Nephron (organoid): Measurements from ENCODE around the gene OSBPL3.

Experiments
- H3K27ac Mint-ChIP-seq, 3 experiments: 2 replicates each; pipeline ENCODE4 v1.8.0; 2020; ENCODE audit warnings: mixed read lengths in 3 of 3, mild to moderate bottlenecking in 2 of 3, moderate library complexity in 1 of 3
- H3K27me3 Mint-ChIP-seq: 2 replicates; pipeline ENCODE4 v1.8.0; 2021; ENCODE audit warnings: low read depth, mild to moderate bottlenecking, moderate library complexity, mixed read lengths
- H3K36me3 Mint-ChIP-seq: 2 replicates; pipeline ENCODE4 v1.8.0; 2020; ENCODE audit warnings: low read depth, mixed read lengths
- H3K4me1 Mint-ChIP-seq: 2 replicates; pipeline ENCODE4 v1.8.0; 2020; ENCODE audit warnings: mixed read lengths
- H3K4me3 Mint-ChIP-seq, 3 experiments: 2 replicates each; pipeline ENCODE4 v1.8.0; 2020; ENCODE audit warnings: mild to moderate bottlenecking in 3 of 3, mixed read lengths in 3 of 3, moderate library complexity in 2 of 3
- H3K9me3 Mint-ChIP-seq: 2 replicates; pipeline ENCODE4 v1.8.0; 2020; ENCODE audit warnings: mixed read lengths
- TF ChIP-seq, protein P1 (sequence below), 3 experiments: fragments of 200-600 bp; sonication (generic); IDR thresholded peaks; one replicate each; pipeline ENCODE4 v1.5.0; 2021; ENCODE audit warnings: antibody characterized with exemption in 3 of 3; ENCODE audit not compliant: unreplicated experiment in 3 of 3

Gene OSBPL3

GRCh38 chr7:24978843-24979469 lies 1.0 kb downstream of the OSBPL3 start:
- peaks cover 26% of the 10 kb centered on the region for H3K4me1 Mint-ChIP-seq

DNA sequence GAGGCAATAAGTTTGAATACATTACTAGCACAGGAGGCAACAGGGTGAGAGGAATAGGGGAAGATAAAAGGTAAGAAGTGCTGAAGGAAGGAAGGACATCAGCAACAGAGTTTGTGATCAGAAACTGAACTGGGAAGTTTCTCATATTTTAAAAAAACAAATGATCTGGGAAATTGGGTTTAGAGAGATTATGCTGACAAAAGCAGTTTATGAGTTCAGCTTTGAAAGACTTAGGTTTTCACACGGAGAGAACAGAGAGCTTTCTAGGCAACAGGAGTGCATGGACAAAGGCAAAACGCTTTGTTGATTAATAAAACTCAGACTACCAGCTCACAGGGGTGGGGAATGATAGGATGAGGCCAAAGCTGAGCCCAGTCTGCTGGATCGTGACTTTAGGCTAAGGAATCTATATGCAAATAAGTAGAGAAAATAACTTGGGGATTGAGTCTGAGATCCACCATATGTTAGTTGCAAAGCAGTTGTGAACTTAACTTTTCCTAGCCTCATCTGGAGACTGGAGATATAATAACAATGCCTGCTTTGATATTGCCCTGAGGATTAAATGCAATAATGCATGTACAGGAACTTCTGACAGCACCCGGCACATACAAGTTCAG lies 4.2 kb downstream of the OSBPL3 start:
- TF ChIP-seq, protein P1, sequence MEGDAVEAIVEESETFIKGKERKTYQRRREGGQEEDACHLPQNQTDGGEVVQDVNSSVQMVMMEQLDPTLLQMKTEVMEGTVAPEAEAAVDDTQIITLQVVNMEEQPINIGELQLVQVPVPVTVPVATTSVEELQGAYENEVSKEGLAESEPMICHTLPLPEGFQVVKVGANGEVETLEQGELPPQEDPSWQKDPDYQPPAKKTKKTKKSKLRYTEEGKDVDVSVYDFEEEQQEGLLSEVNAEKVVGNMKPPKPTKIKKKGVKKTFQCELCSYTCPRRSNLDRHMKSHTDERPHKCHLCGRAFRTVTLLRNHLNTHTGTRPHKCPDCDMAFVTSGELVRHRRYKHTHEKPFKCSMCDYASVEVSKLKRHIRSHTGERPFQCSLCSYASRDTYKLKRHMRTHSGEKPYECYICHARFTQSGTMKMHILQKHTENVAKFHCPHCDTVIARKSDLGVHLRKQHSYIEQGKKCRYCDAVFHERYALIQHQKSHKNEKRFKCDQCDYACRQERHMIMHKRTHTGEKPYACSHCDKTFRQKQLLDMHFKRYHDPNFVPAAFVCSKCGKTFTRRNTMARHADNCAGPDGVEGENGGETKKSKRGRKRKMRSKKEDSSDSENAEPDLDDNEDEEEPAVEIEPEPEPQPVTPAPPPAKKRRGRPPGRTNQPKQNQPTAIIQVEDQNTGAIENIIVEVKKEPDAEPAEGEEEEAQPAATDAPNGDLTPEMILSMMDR (IDR thresholded peaks at IDR 0.05; ENCODE audit: unreplicated experiment in 3 of 3) = no peak
- no peaks in the 10 kb centered on the region for H3K36me3 Mint-ChIP-seq
- H3K4me3 Mint-ChIP-seq = peak overlapping the region in 1 of 3 experiments; percentile 44
- H3K27ac Mint-ChIP-seq = peak overlapping the region in 1 of 3 experiments; percentile 6
- H3K9me3 Mint-ChIP-seq = no peaks in the 10 kb centered on the region
- H3K4me1 Mint-ChIP-seq = peaks cover 12% of the 10 kb centered on the region
- H3K27me3 Mint-ChIP-seq = peaks cover 40% of the 10 kb centered on the region

More at GRCh38 chr7:24978843-24979469, 1.0 kb downstream of the OSBPL3 start:
- TF ChIP-seq, protein P1 (IDR thresholded peaks at IDR 0.05; ENCODE audit: unreplicated experiment in 3 of 3) = no peak
- H3K27me3 Mint-ChIP-seq = peaks cover 72% of the 10 kb centered on the region
- no peaks in the 10 kb centered on the region for H3K9me3 Mint-ChIP-seq
- peak overlapping the region; percentile 89 to 93 (median 91) for H3K4me3 Mint-ChIP-seq
- no peaks in the 10 kb centered on the region for H3K36me3 Mint-ChIP-seq
- peak overlapping the region; percentile 20 to 54 (median 29) for H3K27ac Mint-ChIP-seq

DNA sequence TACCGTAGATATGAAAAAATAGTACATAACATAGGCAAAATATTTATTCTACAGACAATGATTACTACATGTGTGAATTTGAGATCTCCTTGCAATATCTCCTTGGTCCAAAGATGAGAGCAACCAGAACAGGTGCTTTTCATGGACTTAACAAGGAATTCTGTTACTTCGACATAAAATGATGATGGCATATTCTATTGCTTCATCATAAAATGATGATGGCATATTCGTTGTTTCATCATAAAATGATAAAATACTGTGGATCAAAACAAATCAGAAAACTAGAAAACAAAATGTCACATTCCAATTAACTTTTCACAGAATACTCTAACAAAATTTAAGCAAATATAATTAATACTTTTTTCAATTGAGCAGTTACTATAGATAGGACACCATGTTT lies 4.8 kb downstream of the OSBPL3 start:
- Mint-ChIP-seq H3K36me3 (no peaks in the 10 kb centered on the region), H3K4me1 (peaks cover 6% of the 10 kb centered on the region), H3K4me3 (no peak overlapping the region), H3K9me3 (no peaks in the 10 kb centered on the region), H3K27ac (no peak overlapping the region), H3K27me3 (peaks cover 34% of the 10 kb centered on the region)
- TF ChIP-seq, protein P1 (IDR thresholded peaks at IDR 0.05; ENCODE audit: unreplicated experiment in 3 of 3) = no peak

- Mint-ChIP-seq H3K4me3 (no peak overlapping the region), H3K9me3 (no peaks in the 10 kb centered on the region), H3K4me1 (peaks cover 6% of the 10 kb centered on the region), H3K27me3 (peaks cover 33% of the 10 kb centered on the region), H3K36me3 (no peaks in the 10 kb centered on the region), H3K27ac (no peak overlapping the region)
- TF ChIP-seq, protein P1 (IDR thresholded peaks at IDR 0.05; ENCODE audit: unreplicated experiment in 3 of 3) = no peak
Observed at GRCh38 chr7:24974026-24974832, 5.7 kb downstream of the OSBPL3 start.

DNA sequence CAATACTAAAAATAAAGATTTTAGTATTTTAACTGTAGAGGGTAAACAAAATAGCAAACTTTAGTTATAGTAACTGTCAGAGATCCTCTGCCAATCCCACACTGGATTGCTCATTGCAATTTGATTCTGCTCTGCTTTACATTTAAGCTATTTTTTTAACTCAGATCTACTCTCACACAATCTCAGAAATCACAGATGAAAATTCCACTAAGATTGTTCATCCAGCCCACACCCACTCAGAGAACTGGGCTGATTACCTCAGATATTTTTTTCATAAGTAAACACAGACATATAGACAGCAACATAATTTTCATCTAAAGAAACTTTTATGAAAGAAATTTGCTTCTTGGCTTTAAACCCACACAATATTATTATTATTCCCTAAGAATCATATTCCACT lies 7.0 kb downstream of the OSBPL3 start:
- TF ChIP-seq, protein P1 (IDR thresholded peaks at IDR 0.05; ENCODE audit: unreplicated experiment in 3 of 3) = no peak
- no peak overlapping the region for H3K27ac Mint-ChIP-seq
- peaks cover 20% of the 10 kb centered on the region for H3K27me3 Mint-ChIP-seq
- no peak overlapping the region for H3K4me3 Mint-ChIP-seq
- H3K36me3 Mint-ChIP-seq = no peaks in the 10 kb centered on the region
- H3K4me1 Mint-ChIP-seq = no peaks in the 10 kb centered on the region
- H3K9me3 Mint-ChIP-seq = no peaks in the 10 kb centered on the region
